Measurements from ENCODE around the gene PHF12.

- no peak for TF ChIP-seq BRD4 (CRISPR knock-in tag; IDR thresholded peaks at IDR 0.05)
- TF ChIP-seq SIN3B (IDR thresholded peaks at IDR 0.05; ENCODE audit: low read length) = no peak
- no peak for TF ChIP-seq ZNF24 (IDR thresholded peaks at IDR 0.05)
- TF ChIP-seq ATF7 (IDR thresholded peaks at IDR 0.05) = no peak
- TF ChIP-seq ATF7 (CRISPR knock-in tag; IDR thresholded peaks at IDR 0.05) = no peak
- 0 out of 2 replicates have a peak, but pooled peaks have one; percentile 4 for TF ChIP-seq ZNF580 (CRISPR knock-in tag; IDR thresholded peaks at IDR 0.05; ENCODE audit: borderline replicate concordance, low read depth)
Observed at GRCh38 chr17:28907709-28908475, 43.4 kb downstream of the PHF12 start.
